ENCODE results near the gene SLCO3A1.

The SLCO3A1 gene

GRCh38 chr15:91882858-91883586 is 29.5 kb downstream of the SLCO3A1 start:
- no peak for DNase-seq (ENCODE audit: low read depth in 2 of 2)

DNA sequence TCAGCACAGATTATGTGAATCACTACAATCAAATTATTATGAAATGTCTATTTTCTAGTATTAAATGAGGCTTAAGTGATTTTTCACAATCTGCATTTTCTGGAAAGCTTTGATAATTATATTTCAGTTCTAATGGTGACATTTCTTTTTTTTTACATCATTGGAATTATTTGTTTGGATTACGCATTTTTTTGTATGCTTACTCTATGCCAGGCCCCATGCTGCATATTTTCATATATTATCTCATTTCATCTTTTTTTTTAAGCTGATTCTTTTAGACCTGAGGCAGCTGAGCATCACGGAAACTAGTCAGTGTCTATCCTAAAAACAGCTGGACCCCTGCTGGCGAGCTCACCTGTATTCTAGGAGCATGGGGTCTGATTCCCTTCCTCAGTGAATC is 31.1 kb downstream of the SLCO3A1 start:
- no peak for DNase-seq (ENCODE audit: low read depth in 2 of 2)

- DNase-seq (ENCODE audit: low read depth in 2 of 2) = no peak
Observed at GRCh38 chr15:91885054-91885453, 31.5 kb downstream of the SLCO3A1 start.

GRCh38 chr15:91885714-91886270 is 32.3 kb downstream of the SLCO3A1 start:
- no peak for DNase-seq (ENCODE audit: low read depth in 2 of 2)

DNA sequence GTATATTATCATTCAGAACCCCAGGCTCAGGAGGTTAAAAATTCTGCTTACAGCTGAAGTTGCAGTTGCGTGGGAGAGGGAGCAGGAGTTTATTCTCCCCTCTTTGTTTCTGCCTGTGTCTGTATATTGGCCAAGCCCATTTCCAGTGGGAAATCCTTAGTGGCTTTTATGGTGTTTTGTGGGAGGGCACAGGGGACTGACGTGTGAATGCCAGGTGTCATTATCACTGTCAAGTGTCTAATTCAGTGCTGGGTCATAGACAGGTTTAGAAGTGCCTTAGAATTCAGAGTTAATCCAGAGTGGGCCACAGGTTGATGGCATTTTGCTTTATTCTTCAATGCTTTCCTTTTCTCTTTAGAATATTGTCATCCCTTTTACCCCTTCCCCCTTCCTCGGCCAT is 33.4 kb downstream of the SLCO3A1 start:
- DNase-seq (ENCODE audit: low read depth in 2 of 2) = no peak

GRCh38 chr15:91887321-91887720 is 33.8 kb downstream of the SLCO3A1 start:
- DNase-seq (ENCODE audit: low read depth in 2 of 2) = no peak

DNA sequence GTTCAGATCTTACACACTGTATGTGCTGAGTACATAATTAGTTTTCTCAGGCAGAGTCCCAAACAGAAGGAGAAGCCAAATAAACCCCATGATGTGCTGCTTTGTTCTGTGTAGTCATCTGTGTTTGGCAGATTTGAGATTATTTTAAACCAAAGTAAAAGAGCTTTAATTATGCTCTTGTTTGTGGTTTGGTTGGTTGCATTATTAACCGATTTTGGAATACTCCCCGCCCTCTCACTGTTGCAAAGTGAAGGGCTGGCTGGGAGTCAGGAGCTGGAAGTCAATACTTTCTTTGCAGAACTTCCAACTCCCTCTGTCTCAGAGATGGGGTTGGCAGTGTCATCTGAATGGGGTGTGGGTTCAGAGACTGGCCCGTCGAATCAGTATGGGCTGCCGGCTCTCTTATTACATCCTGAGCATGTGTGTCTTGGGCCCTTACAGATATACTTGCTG is 34.4 kb downstream of the SLCO3A1 start:
- no peak for DNase-seq (ENCODE audit: low read depth in 2 of 2)

GRCh38 chr15:91889111-91889815 is 35.8 kb downstream of the SLCO3A1 start:
- DNase-seq (ENCODE audit: low read depth in 2 of 2) = no peak

GRCh38 chr15:91890614-91891013 is 37.1 kb downstream of the SLCO3A1 start:
- DNase-seq (ENCODE audit: low read depth in 2 of 2) = no peak

DNA sequence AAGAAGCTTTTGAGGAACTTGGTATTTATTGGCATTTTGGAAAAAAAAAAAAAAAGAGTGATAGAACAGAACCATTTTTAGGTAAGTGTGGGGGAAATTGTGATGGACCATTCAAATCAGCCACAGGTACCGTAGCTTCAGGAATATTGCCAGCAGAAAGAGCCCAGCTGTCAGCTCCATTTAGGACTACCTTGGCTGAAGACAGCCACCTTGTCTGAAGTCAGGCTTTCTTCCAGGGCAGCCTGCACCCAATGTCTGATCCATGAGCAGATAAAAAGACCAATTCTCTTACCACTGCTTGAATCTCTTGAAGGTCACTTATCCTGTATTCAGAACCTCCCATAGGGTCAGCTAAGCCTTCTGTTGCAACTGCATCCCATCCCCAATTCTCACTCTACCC is 37.6 kb downstream of the SLCO3A1 start:
- no peak for DNase-seq (ENCODE audit: low read depth in 2 of 2)

DNA sequence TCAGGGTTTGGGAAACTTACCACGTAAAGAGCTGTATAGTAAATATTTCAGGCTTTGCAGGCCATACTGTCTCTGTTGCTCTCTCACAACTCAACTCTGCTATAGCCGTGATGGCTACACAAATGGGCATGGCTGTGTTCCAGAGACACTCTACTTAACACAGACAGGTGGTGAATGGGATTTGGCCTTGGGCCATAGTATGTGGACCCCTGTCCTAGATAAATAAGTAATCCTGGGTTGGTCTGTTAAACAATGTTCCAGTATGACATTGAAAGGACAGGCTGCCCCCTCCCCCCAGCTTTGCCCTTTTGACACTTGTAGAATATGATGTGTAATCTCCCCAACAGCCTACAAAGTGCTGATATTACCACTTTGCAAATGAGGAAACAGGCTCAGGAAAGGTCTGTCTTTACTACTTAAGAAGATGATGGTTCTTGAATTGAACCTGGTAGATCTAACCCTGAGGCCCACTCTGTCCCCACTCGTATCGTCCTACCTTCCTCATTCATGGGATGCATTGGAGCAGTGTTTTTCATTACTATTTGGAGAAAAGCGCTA is 38.4 kb downstream of the SLCO3A1 start:
- DNase-seq (ENCODE audit: low read depth in 2 of 2) = no peak

DNA sequence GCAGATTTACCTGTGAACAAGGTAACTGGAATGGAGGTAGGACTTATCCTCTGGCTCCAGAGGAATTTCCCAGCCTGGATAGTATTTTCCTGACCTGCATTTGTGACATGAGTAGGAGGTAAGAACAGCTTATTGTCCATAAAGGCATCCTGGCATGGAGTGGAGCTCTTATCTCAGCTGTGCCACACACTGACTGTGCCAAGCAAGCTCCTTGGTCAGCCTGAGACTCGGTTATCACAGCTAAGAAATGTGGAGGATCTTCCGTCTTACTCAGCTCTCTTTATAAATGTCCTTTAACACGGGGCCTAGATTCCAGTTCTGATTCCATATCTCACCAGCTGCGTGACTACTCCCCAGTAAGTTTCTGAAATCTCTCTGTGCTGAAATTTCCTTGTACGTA is 38.9 kb downstream of the SLCO3A1 start:
- no peak for DNase-seq (ENCODE audit: low read depth in 2 of 2)

- no peak for DNase-seq (ENCODE audit: low read depth in 2 of 2)
Observed at GRCh38 chr15:91894606-91895005, 41.1 kb downstream of the SLCO3A1 start.

- no peak for DNase-seq (ENCODE audit: low read depth in 2 of 2)
Observed at GRCh38 chr15:91895051-91895450, 41.5 kb downstream of the SLCO3A1 start.

DNA sequence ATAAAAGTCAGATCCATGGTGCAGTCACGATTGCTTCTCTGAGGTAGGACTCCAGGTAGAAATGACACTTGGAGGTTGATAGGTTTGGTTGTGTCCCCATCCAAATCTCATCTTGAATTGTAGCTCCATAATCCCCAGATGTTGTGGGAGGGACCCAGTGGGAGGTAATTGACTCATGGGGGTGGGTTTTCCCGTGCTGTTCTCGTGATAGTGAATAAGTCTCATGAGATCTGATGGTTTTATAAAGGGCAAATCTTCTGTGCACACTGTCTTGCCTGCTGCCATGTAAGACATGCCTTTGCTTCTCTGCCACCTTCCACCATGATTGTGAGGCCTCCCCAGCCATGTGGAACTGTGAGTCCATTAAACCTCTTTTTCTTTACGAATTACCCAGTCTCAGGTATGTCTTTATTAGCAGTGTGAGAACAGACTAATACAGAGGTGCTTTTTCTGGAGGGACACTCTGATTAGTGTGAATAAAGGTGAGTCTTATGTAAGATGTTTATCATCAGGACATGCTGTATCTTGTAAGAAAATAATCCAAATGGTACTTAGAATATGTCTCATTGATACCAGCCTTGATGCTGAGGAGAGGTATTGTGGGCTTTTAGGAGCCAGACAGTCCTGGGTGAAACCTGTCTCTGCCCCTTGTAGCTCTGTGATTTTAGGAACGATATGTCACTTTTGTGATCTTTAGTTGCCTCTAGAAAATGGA is 43.0 kb downstream of the SLCO3A1 start:
- DNase-seq (ENCODE audit: low read depth in 2 of 2) = no peak

DNA sequence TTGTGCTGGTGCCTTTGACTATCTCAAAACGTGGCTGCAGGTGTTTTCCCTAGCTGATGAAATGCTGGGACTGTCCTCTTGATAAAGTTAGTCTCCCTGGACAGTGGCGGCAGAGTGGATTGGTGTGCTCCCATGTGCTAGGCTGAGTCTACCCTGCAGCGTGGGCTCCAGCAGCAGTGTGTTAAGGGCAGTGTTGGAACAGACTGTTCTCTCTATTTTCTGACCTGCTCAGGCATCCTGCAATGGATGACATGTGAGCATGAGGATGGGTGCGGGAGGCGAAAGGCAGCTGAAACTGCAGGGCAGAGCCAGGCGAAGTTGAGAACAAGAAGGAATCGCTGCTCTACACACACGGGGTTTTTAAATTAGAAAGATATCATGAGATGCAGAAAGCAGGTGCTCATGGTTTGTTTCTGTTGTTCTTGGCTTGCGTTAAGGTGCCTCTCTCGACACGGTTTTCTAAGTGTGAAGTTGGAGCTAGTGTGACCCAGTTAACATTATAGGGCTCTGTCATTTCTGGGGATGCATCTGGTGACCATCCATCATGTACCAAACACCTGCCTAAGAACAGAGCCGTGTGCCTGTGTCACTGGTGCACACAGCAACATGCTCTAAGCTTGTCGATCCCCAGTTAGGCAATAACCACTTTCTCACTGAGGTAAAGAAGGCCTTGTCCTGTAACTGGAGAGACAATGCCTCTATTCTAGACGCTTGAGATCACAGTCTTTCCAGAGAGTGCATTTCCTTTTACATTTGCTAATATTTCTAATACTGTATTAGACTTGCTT is 44.3 kb downstream of the SLCO3A1 start:
- DNase-seq (ENCODE audit: low read depth in 2 of 2) = no peak

DNA sequence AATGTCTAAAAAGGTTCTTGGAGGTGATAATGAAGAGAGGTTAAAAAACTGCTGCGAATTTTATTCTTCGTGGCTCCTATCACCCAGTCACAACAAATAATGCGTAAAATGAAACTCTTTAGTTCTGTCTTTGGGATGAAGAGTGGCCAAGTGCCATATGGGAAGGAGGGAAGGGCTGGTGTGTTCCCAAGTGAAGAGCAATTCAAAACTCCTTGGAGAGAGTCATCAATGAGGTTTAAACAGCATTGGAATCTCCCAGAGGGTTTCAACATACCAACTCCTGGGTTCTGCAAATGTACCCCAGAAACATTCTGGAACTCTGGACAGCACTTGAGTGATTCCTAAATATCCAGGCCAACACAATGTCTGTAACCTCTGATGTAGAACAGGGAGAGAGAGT is 45.3 kb downstream of the SLCO3A1 start:
- no peak for DNase-seq (ENCODE audit: low read depth in 2 of 2)

DNA sequence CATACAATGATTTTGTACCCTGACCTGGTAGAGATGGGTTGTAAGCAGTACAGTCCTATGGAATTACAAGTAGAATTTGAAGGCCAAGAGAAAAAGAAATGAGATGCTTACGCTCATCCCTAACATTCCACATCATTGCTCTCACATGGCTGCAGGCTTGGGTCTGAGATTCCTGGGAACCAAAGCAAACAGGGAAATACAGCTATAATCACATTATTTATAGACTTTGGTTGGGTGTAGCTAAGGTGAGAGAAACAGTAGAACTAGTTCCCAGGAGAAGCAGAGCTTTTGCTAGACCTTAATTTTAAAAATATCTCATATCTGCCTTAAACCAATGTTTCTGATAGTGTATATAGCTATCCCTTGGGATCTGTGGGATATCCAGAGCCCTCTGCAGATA is 51.4 kb downstream of the SLCO3A1 start:
- no peak for DNase-seq (ENCODE audit: low read depth in 2 of 2)

- DNase-seq (ENCODE audit: low read depth in 2 of 2) = no peak
Observed at GRCh38 chr15:91908391-91908790, 54.9 kb downstream of the SLCO3A1 start.

DNA sequence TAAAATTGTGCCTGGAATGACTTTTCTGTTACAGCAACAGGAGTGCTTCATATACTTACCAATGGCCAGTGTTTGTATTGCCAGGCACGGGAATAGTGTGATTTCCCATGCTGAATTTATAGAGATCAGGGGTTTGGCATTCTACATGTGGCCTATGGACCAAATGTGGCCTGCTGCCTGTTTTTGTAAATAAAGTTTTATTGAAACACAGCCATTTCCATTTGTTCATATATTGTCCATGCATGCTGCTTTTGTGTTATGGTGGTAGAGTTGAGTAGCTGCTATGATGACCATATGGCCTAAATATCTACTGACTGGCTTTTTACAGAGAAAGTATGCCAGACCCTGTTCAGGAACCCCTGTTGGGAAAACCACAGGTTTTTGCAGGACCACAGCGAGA is 55.6 kb downstream of the SLCO3A1 start:
- DNase-seq (ENCODE audit: low read depth in 2 of 2) = no peak

DNA sequence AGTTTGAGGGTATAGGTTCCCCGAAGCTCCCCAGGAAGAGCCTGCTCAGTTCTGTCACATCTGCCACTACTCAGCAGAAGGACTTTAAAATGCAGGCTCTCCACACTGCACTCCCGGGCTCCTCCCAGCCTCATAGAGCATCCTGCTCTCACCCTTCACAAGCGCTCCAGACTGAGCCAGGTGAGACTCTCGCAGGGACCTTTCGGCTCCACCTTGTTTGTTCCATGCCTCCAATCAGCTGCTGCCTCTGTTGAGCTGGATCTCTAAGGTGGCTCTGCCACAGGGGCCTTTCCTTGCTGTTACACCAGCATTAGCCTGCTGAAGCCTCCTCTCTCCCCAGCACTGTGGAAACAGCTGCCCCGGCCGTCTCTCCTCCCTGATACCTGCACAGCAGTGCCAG is 56.1 kb downstream of the SLCO3A1 start:
- DNase-seq (ENCODE audit: low read depth in 2 of 2) = no peak
